CD4-positive, alpha-beta T cell (primary cell): ENCODE measurements around the gene HCCS. TPM values are rescaled to one million over a fixed set of nuclear protein-coding genes. Genes with fewer than 3 reads are reported as not detected.

Source experiments
- ATAC-seq: fragments of 200-7000 bp; cut with Tn5 transposase; one replicate; pipeline ENCODE4 v1.10.0; 2022; ENCODE audit warnings: mild to moderate bottlenecking; ENCODE audit not compliant: poor library complexity
- CTCF ChIA-PET: fragments of 350-600 bp; sonication (Branson Sonifier 250); formaldehyde crosslinking; loops from one replicate; lab custom pipeline; 2021; ENCODE audit warnings: antibody characterized with exemption, inconsistent platforms; lab: Charles Lee
- POLR2A ChIA-PET: fragments of 350-600 bp; sonication (Branson Sonifier 250); formaldehyde crosslinking; loops from one replicate; lab custom pipeline; 2021; ENCODE audit warnings: antibody characterized with exemption, inconsistent platforms; lab: Charles Lee
- DNase-seq, 14 experiments: peaks; one replicate each; pipeline ENCODE4 v3.0.0-alpha.2; 2013 to 2020; ENCODE audit warnings: mixed read lengths in 2 of 14
- H3K27ac ChIP-seq, 2 donors: one replicate each; pipeline versions ENCODE4 v1.5.1 to v1.7.0; 2013; ENCODE audit warnings: low read length in 2 of 2, low read depth in 1 of 2, mild to moderate bottlenecking in 1 of 2
- H3K27me3 ChIP-seq, 2 experiments: 1 replicate in 1 of 2; 2 replicates in 1 of 2; pipeline versions ENCODE4 v1.6.1 to v1.7.0; 2013; ENCODE audit warnings: low read length in 2 of 2, control low read depth in 1 of 2, mild to moderate bottlenecking in 1 of 2, moderate library complexity in 1 of 2; ENCODE audit not compliant: insufficient read depth in 2 of 2, control insufficient read depth in 1 of 2
- H3K36me3 ChIP-seq: one replicate; pipeline ENCODE4 v1.6.1; 2013; ENCODE audit warnings: low read length, control low read depth; ENCODE audit not compliant: insufficient read depth
- H3K4me1 ChIP-seq: one replicate; pipeline ENCODE4 v1.6.1; 2013; ENCODE audit warnings: low read length, control low read depth; ENCODE audit not compliant: insufficient read depth
- H3K4me3 ChIP-seq: one replicate; pipeline ENCODE4 v1.5.1; 2013; ENCODE audit warnings: mild to moderate bottlenecking, low read length, moderate library complexity
- H3K9me3 ChIP-seq, 2 experiments: 1 replicate in 1 of 2; 2 replicates in 1 of 2; pipeline versions ENCODE4 v1.6.1 to v1.7.0; 2013; ENCODE audit warnings: low read length in 2 of 2, mild to moderate bottlenecking in 2 of 2, control low read depth in 1 of 2, moderate library complexity in 1 of 2; ENCODE audit not compliant: control insufficient read depth in 1 of 2, insufficient read depth in 1 of 2
- H3K27ac Mint-ChIP-seq: one replicate; pipeline ENCODE4 v1.8.0; 2020; ENCODE audit warnings: mixed read lengths
- H3K27me3 Mint-ChIP-seq: one replicate; pipeline ENCODE4 v1.8.0; 2021; ENCODE audit warnings: mixed read lengths
- H3K36me3 Mint-ChIP-seq: one replicate; pipeline ENCODE4 v1.8.0; 2021; ENCODE audit warnings: low read depth, mixed read lengths
- H3K4me1 Mint-ChIP-seq: one replicate; pipeline ENCODE4 v1.8.0; 2021; ENCODE audit warnings: low read depth, mixed read lengths
- H3K4me3 Mint-ChIP-seq: one replicate; pipeline ENCODE4 v1.8.0; 2020; ENCODE audit warnings: mild to moderate bottlenecking, mixed read lengths
- H3K9me3 Mint-ChIP-seq: one replicate; pipeline ENCODE4 v1.8.0; 2020; ENCODE audit warnings: mixed read lengths
- CTCF ChIP-seq: fragments of 200-600 bp; IDR thresholded peaks from one replicate; pipeline ENCODE4 v1.8.0; 2022; ENCODE audit warnings: antibody characterized with exemption, mild to moderate bottlenecking
- intact Hi-C, 2 experiments: fragments of 100-400 bp; cut with DNase I in 1 of 2; cut with micrococcal nuclease in 1 of 2; formaldehyde crosslinking; loops; one replicate each; pipeline versions ENCODE4 v1.15.1 to v1.9.0; 2023 to 2025; cut with DNase I, micrococcal nuclease
- total RNA-seq, 174 experiments: library from RNA in 2 of 174; stranded (reverse) in 2 of 174; gene quantifications; one replicate each; pipeline ENCODE4 v1.2.3 and lab custom pipeline; 2021 to 2026

Gene HCCS
- total RNA-seq, 2 experiments from 2014 or later = 7.3 to 7.7 TPM

DNA sequence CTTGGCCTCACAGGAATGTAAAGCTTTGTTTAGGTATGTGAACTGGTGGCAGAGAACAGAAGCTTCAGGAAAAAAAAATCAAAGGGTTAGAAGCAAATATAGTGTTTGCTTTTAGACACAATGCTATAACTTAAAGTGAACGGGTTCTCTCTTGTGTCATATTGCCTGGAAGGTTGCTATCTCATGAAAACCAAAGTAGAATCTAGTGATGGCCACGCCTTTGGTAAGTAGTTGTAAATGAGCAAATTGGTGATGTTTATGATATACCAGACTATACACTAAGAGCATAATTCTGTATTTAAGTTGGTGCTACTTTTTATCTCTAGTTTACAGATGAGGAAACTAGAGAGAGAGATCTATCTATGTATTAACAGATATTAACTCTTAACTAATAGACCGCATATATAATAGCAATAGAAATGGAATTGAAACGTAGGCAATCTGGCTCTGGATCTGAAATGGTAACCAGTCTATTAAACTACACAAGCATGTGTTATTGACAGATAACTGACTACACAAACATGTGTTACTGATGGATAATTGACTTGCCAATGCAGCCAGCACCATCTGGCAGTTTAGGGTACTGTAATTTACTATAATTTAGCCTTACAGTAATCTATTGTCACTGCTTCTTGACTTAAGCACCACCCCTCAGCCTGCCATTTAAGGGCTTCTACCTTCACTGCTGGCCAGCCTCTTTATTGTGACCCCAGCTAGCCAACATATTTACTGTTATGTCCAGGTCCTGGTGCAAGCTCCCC, 40.8 kb downstream of the HCCS start:
- no peak for TF ChIP-seq CTCF
- H3K27me3 Mint-ChIP-seq = peaks cover 2% of the 10 kb centered on the region

DNA sequence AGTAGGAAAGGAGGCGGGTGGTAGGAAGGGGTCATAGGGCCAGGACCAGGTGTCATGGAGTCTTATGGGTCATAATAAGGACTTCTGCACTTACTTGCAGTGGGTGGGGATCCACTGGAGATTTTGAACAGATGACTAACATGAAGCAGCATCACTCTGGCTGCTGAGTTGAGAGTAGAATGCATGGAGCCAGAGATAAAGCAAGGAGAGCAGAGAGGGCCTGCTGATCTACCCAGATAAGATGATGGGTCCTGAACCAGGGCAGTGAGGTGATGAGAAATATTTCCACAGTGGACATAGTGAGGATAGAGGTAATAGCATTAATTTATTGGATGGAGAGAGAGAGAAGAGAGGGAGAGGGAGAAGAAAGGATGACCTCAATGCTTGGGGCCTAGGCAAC, 48.0 kb downstream of the HCCS start:
- Histone ChIP-seq H3K4me3 (no peak overlapping the region), H3K36me3 (no peaks in the 10 kb centered on the region), H3K4me1 (no peaks in the 10 kb centered on the region), H3K27ac (no peak overlapping the region), H3K27me3 (no peaks in the 10 kb centered on the region), H3K9me3 (no peaks in the 10 kb centered on the region)
- TF ChIP-seq CTCF = no peak
- CTCF ChIA-PET = no interaction called here
- H3K4me1 Mint-ChIP-seq = no peaks in the 10 kb centered on the region
- no peaks in the 10 kb centered on the region for H3K36me3 Mint-ChIP-seq
- POLR2A ChIA-PET = no interaction called here
- intact Hi-C loops = no loop called here
- DNase-seq (no peak), ATAC-seq (no peak)
- no peak overlapping the region for H3K4me3 Mint-ChIP-seq
- no peaks in the 10 kb centered on the region for H3K27me3 Mint-ChIP-seq
- H3K9me3 Mint-ChIP-seq = no peaks in the 10 kb centered on the region
- H3K27ac Mint-ChIP-seq = no peak overlapping the region

More for the DNA sequence above, 40.8 kb downstream of the HCCS start:
- intact Hi-C loops = no loop called here
- no peak overlapping the region for H3K27ac Mint-ChIP-seq
- no peak for DNase-seq
- H3K36me3 Mint-ChIP-seq = no peaks in the 10 kb centered on the region
- Histone ChIP-seq H3K27me3 (no peaks in the 10 kb centered on the region), H3K4me3 (no peak overlapping the region), H3K4me1 (no peaks in the 10 kb centered on the region), H3K36me3 (no peaks in the 10 kb centered on the region), H3K27ac (no peak overlapping the region), H3K9me3 (no peaks in the 10 kb centered on the region)
- no peaks in the 10 kb centered on the region for H3K9me3 Mint-ChIP-seq
- no peaks in the 10 kb centered on the region for H3K4me1 Mint-ChIP-seq
- ChIA-PET CTCF (no interaction called here), POLR2A (no interaction called here)
- H3K4me3 Mint-ChIP-seq = no peak overlapping the region
- ATAC-seq = no peak

DNA sequence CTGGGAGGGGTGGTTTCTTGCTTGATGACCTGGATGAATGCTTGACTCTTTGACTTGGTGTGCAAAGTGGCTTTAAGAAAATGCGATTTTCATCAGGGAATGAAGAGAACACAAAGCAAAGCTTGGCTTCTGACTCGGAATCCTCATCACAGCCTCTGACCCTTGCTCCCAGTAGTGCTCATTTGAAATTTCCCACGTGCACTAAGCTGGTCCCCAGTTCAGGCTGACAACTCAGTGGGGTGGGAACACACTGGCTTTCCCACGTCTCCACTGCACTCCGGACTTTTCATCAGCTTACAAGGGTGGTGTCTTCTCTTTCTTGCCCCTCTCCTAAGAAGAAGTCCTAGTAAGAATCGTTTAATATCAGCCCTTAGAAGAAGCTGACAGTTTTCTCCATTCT, 53.3 kb downstream of the HCCS start:
- Histone ChIP-seq H3K27me3 (no peaks in the 10 kb centered on the region), H3K4me1 (no peaks in the 10 kb centered on the region), H3K27ac (no peak overlapping the region), H3K9me3 (no peaks in the 10 kb centered on the region), H3K36me3 (no peaks in the 10 kb centered on the region), H3K4me3 (no peak overlapping the region)
- Mint-ChIP-seq H3K27ac (no peak overlapping the region), H3K9me3 (no peaks in the 10 kb centered on the region), H3K27me3 (peaks cover 8% of the 10 kb centered on the region), H3K4me1 (no peaks in the 10 kb centered on the region), H3K4me3 (no peak overlapping the region), H3K36me3 (no peaks in the 10 kb centered on the region)
- ATAC-seq (no peak), DNase-seq (no peak)
- no peak for TF ChIP-seq CTCF
- ChIA-PET CTCF (no interaction called here), POLR2A (no interaction called here)
- intact Hi-C loops = no loop called here
